Right hindlimb (tissue), 1 donor: ENCODE data around the gene ATP13A1.

Source experiments
- DNase-seq: peaks from one replicate; pipeline ENCODE4 v3.0.0-alpha.2; 2018

Gene ATP13A1

GRCh38 chr19:19662344-19662743, 1.1 kb downstream of the ATP13A1 start:
- no peak for DNase-seq

- DNase-seq = no peak
Measured at GRCh38 chr19:19661675-19662251, 1.7 kb downstream of the ATP13A1 start.

GRCh38 chr19:19661141-19661674, 2.3 kb downstream of the ATP13A1 start:
- no peak for DNase-seq

- no peak for DNase-seq
Measured at GRCh38 chr19:19659646-19660245, 3.7 kb downstream of the ATP13A1 start.

GRCh38 chr19:19657397-19657783, 6.1 kb downstream of the ATP13A1 start:
- DNase-seq = no peak

- DNase-seq = peak; percentile 18
Measured at GRCh38 chr19:19656451-19657396, 6.8 kb downstream of the ATP13A1 start.

GRCh38 chr19:19655641-19656343, 7.7 kb downstream of the ATP13A1 start:
- DNase-seq = peak; percentile 21

- DNase-seq = no peak
Measured at GRCh38 chr19:19655051-19655594, 8.4 kb downstream of the ATP13A1 start.

- peak; percentile 17 for DNase-seq
Measured at GRCh38 chr19:19654441-19654840, 9.0 kb downstream of the ATP13A1 start.

- peak; percentile 15 for DNase-seq
Measured at GRCh38 chr19:19653597-19654147, 9.8 kb downstream of the ATP13A1 start.

- DNase-seq = peak; percentile 15
Measured at GRCh38 chr19:19652482-19653295, 10.8 kb downstream of the ATP13A1 start.

GRCh38 chr19:19651076-19651475, 12.4 kb downstream of the ATP13A1 start:
- DNase-seq = no peak

GRCh38 chr19:19650331-19650730, 13.1 kb downstream of the ATP13A1 start:
- DNase-seq = no peak

GRCh38 chr19:19649580-19649995, 13.9 kb downstream of the ATP13A1 start:
- no peak for DNase-seq

GRCh38 chr19:19649155-19649554, 14.3 kb downstream of the ATP13A1 start:
- DNase-seq = no peak

- DNase-seq = no peak
Measured at GRCh38 chr19:19647037-19647835, 16.2 kb downstream of the ATP13A1 start.

GRCh38 chr19:19645233-19645870, 18.1 kb downstream of the ATP13A1 start:
- DNase-seq = no peak

GRCh38 chr19:19644054-19644388, 19.5 kb downstream of the ATP13A1 start:
- DNase-seq = no peak

GRCh38 chr19:19643158-19644053, 20.1 kb downstream of the ATP13A1 start, which contains the start of gene GMIP:
Gene GMIP, minus strand, starts transcription at chr19:19643657. Its CDS starts 128 bp downstream, at chr19:19643529.
- peak; percentile 82 for DNase-seq
